Common myeloid progenitor, CD34-positive (primary cell): ENCODE data around the gene TMEM41B.
"Not testable (repeated sequence)": the region's sequence is repeated elsewhere in the genome, so short reads cannot be mapped to it uniquely, and the experiment has no call there.

ENCODE experiments used
- CTCF ChIA-PET: fragments of 350-600 bp; sonication (Branson Sonifier 250); formaldehyde crosslinking; loops from one replicate; lab custom pipeline; 2021; ENCODE audit warnings: antibody characterized with exemption; lab: Charles Lee
- POLR2A ChIA-PET: fragments of 350-600 bp; sonication (Branson Sonifier 250); formaldehyde crosslinking; loops from one replicate; lab custom pipeline; 2021; ENCODE audit warnings: antibody characterized with exemption; lab: Charles Lee
- DNase-seq, 3 donors: peaks; one replicate each; pipeline versions ENCODE4 v3.0.0 to v3.0.0-alpha.2; 2013
- H3K27ac ChIP-seq, 2 experiments: 1 replicate in 1 of 2; 2 replicates in 1 of 2; pipeline ENCODE4 v1.7.0; 2013; ENCODE audit warnings: inconsistent platforms in 2 of 2, low read length in 2 of 2, mild to moderate bottlenecking in 2 of 2, low read depth in 1 of 2, moderate library complexity in 1 of 2; ENCODE audit not compliant: severe bottlenecking in 2 of 2, insufficient read depth in 1 of 2, poor library complexity in 1 of 2
- H3K27me3 ChIP-seq, 5 experiments: replicated peaks in 2 of 5; 1 replicate in 3 of 5; 2 replicates in 2 of 5; pipeline versions ENCODE4 v1.6.1 to v1.7.0; 2013; ENCODE audit warnings: low read length in 4 of 5, mild to moderate bottlenecking in 2 of 5, moderate library complexity in 2 of 5, inconsistent platforms in 1 of 5; ENCODE audit not compliant: insufficient read depth in 5 of 5, control insufficient read depth in 4 of 5
- H3K36me3 ChIP-seq, 4 experiments: 1 replicate in 2 of 4; 2 replicates in 2 of 4; pipeline versions ENCODE4 v1.6.1 to v1.7.0; 2013; ENCODE audit warnings: low read length in 3 of 4, control low read depth in 1 of 4, mild to moderate bottlenecking in 1 of 4; ENCODE audit not compliant: control insufficient read depth in 4 of 4, insufficient read depth in 4 of 4
- H3K4me1 ChIP-seq, 4 experiments: 1 replicate in 3 of 4; 2 replicates in 1 of 4; pipeline versions ENCODE4 v1.6.1 to v1.7.1; 2013; ENCODE audit warnings: low read length in 3 of 4, mild to moderate bottlenecking in 3 of 4, control low read depth in 1 of 4, inconsistent platforms in 1 of 4, moderate library complexity in 1 of 4; ENCODE audit not compliant: control insufficient read depth in 4 of 4, insufficient read depth in 4 of 4; ENCODE audit errors: control extremely low read depth in 1 of 4
- H3K4me3 ChIP-seq, 7 experiments: 1 replicate in 4 of 7; 2 replicates in 3 of 7; pipeline versions ENCODE4 v1.5.1 to v1.7.0; 2013; ENCODE audit warnings: mild to moderate bottlenecking in 7 of 7, low read length in 6 of 7, moderate library complexity in 6 of 7, inconsistent platforms in 2 of 7, low read depth in 2 of 7, control low read depth in 1 of 7; ENCODE audit not compliant: insufficient read depth in 4 of 7, control insufficient read depth in 1 of 7; ENCODE audit errors: extremely low read depth in 1 of 7
- H3K9me3 ChIP-seq, 5 experiments: 1 replicate in 4 of 5; 2 replicates in 1 of 5; pipeline versions ENCODE4 v1.6.1 to v1.7.1; 2013; ENCODE audit warnings: low read length in 4 of 5, mild to moderate bottlenecking in 2 of 5, inconsistent platforms in 1 of 5, low read depth in 1 of 5, moderate library complexity in 1 of 5; ENCODE audit not compliant: control insufficient read depth in 4 of 5, insufficient read depth in 2 of 5; ENCODE audit errors: control extremely low read depth in 1 of 5
- WGBS: methylation state at CpG from one replicate; pipeline ENCODE4 v1.1.5; 2013; ENCODE audit not compliant: insufficient coverage; 5-methylcytosine and 5-hydroxymethylcytosine counted together

TMEM41B gene

GRCh38 chr11:9319377-9320001 lies 5.1 kb upstream of the TMEM41B start:
- DNase-seq = peak in 1 of 3 donors; percentile 29
- POLR2A ChIA-PET, H3K36me3 ChIP-seq, H3K4me3 ChIP-seq, CTCF ChIA-PET, H3K9me3 ChIP-seq, H3K27me3 ChIP-seq, H3K27ac ChIP-seq: not testable (repeated sequence)
- WGBS = 100% methylated on average over 3 of the region's 4 CpGs
- peaks cover 0 to 16% (median 13%) of the 10 kb centered on the region in 4 experiments for H3K4me1 ChIP-seq

DNA sequence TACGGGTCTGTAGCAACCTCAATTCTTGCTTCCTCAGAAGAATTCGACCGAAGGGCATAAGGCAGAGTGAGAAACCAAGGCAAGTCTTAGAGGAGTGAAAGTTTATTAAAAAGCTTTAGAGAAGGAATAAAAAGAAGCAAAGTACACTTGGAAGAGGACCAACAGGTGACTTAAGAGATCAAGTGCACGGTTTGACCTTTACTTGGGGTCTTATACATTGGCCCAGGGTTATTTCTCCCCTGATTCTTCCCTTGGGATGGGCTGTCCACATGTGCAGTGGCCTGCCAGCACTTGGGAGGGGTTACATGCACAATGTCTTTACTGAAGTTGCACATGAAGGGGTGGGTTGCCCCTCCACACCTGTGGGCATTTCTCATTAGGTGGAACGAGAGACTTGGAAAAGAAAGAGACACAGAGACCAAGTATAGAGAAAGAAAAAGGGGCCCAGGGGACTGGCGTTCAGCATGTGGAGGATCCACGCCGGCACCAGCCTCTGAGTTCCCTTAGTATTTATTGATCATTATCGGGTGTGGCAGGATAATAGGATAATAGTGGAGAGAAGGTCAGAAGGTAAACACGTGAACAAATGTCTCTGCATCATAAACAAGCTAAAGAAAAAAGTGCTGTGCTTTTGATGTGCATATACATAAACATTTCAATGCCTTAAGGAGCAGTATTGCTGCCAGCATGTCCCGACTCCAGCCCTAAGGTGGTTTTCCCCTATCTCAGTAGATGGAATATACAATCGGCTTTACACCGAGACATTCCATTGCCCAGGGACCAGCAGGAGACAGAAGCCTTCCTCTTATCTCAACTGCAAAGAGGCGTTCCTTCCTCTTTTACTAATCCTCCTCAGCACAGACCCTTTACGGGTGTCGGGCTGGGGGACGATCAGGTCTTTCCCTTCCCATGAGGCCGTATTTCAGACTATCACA lies 4.3 kb upstream of the TMEM41B start:
- Histone ChIP-seq H3K4me1 (peaks cover 0 to 18% (median 16%) of the 10 kb centered on the region in 4 experiments), H3K4me3 (peak overlapping the region in 1 of 7 experiments; percentile 28)
- H3K27me3 ChIP-seq, H3K27ac ChIP-seq, CTCF ChIA-PET, H3K36me3 ChIP-seq, H3K9me3 ChIP-seq, POLR2A ChIA-PET, DNase-seq: not testable (repeated sequence)
- WGBS = 67% methylated on average over 12 of the region's 18 CpGs

DNA sequence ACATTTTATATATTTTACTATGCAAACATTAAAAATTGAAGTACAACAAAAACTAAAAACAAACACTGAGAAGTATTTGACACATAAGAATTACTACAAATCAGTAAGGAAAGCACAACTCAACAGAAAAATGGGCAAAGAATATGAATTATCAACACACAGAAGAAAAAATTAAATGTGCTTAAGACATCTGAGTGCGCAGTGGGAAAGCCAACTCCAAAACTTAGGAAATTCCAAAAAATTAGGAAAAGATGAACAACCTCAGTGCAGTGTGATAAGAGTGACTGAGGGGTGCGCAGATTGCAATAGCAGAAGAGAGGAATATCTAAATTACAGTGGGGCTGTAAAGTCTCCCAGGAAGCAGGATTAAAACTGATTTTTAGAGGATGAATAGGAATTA lies 1.9 kb upstream of the TMEM41B start:
- ChIA-PET CTCF (interaction anchor here (1.0 kb wide), 1 partner anchor 25 kb away, joined by 3 read pairs; no protein-coding TSS in a partner anchor), POLR2A (interaction anchor here (2.1 kb wide), 1 partner anchor 48 kb away, joined by 7 read pairs; no protein-coding TSS in a partner anchor)
- Histone ChIP-seq H3K27me3 (no peaks in the 10 kb centered on the region), H3K27ac (no peak overlapping the region), H3K9me3 (no peaks in the 10 kb centered on the region), H3K4me1 (peaks cover 6 to 30% (median 26%) of the 10 kb centered on the region in 4 experiments), H3K36me3 (no peaks in the 10 kb centered on the region), H3K4me3 (no peak overlapping the region)
- DNase-seq = no peak
- WGBS = 100% methylated on average over 1 of the region's 2 CpGs

DNA sequence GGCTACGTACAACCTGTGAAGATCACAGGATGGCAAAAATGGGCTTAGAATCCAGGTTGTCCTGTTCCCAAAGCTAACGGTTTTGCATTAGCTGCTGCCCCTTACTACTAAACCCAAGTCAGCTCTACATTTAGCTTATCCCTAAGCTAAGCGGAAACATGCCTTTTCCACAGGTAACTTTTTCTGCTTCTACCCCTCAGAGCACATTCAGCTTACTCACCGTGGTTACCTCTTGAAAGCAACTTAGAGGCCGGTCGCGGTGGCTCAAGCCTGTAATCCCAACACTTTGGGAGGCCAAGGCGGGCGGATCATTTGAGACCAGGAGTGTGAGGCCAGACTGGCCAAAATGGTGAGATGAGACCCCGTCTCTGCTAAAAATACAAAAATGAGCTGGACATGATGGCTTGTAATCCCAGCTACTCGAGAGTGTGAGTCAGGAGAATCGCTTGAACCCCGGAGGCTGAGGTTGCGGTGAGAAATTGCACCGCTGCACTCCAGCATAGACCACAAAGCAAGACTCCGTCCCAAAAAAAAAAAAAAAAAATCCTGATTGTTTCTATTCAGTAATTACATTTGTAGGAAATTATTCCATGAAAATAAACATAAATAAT lies 790 bp upstream of the TMEM41B start:
- peak overlapping the region; percentile 51 to 86 for H3K27ac ChIP-seq
- H3K4me3 ChIP-seq = peak overlapping the region; percentile 45 to 99 (median 81)
- no peak for DNase-seq
- no peaks in the 10 kb centered on the region for H3K9me3 ChIP-seq
- peaks cover 6 to 30% (median 26%) of the 10 kb centered on the region in 4 experiments for H3K4me1 ChIP-seq
- no peaks in the 10 kb centered on the region for H3K36me3 ChIP-seq
- H3K27me3 ChIP-seq = no peaks in the 10 kb centered on the region
- ChIA-PET CTCF (interaction anchor here (0.7 to 2.0 kb wide), 6 partner anchors 21 to 70 kb away, joined by 3 to 9 read pairs (median 4); partner anchors contain the start of gene IPO7), POLR2A (interaction anchor here (0.5 to 2.2 kb wide), 7 partner anchors 19 to 223 kb away, joined by 3 to 10 read pairs (median 4); partner anchors contain the start of gene DENND5A)
- WGBS = 53% methylated on average over 10 of the region's 16 CpGs

DNA sequence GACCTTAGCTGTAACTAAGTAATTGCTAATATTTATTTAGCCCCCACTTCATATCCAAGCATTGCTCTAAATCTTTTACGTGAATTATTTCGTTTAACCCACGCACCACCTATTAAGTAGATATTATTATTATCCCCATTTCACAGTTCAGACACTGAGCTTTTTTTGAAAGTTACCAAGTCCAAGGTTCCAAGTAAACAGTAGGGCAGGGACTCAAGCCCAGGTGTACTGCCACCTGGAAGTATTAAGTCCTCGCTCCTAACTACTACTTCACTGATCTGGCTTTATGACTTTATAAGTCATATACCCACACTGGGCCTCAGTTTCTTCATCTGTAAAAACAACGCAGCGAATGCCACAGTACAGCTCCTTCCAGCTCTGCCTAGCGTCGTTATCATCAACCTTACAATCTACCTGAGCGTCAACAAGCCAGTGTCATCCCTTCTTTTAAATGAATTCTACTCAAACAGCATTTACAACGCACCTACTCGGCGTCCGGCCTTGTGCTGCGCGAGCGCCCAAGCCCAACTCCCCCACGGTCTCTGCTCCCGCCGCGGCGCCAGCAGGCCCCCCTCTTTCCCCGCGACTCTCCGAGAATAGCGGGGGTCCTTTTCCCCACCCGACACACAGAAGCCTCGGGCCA lies 624 bp downstream of the TMEM41B start:
- Histone ChIP-seq H3K27me3 (no peaks in the 10 kb centered on the region), H3K4me1 (peaks cover 6 to 30% (median 23%) of the 10 kb centered on the region in 4 experiments), H3K9me3 (no peaks in the 10 kb centered on the region), H3K4me3 (peak overlapping the region; percentile 81 to 99 (median 85)), H3K27ac (peak overlapping the region; percentile 87 to 95), H3K36me3 (no peaks in the 10 kb centered on the region)
- 0% methylated on average over 21 of the region's 27 CpGs for WGBS
- ChIA-PET CTCF (interaction anchor here (0.9 to 2.0 kb wide), 6 partner anchors 12 to 40 kb away, joined by 3 to 9 read pairs (median 4); no protein-coding TSS in a partner anchor), POLR2A (interaction anchor here (0.8 to 2.2 kb wide), 5 partner anchors 34 to 146 kb away, joined by 3 to 10 read pairs (median 3); partner anchors contain the start of genes DENND5A and IPO7)
- DNase-seq = peak; percentile 16 to 66 (median 49)

GRCh38 chr11:9310485-9311090 lies 3.8 kb downstream of the TMEM41B start:
- Histone ChIP-seq H3K4me3 (no peak overlapping the region), H3K27me3 (no peaks in the 10 kb centered on the region), H3K4me1 (peaks cover 6 to 27% (median 18%) of the 10 kb centered on the region in 4 experiments), H3K27ac (no peak overlapping the region), H3K9me3 (no peaks in the 10 kb centered on the region), H3K36me3 (no peaks in the 10 kb centered on the region)
- POLR2A ChIA-PET = interaction anchor here (0.6 kb wide), 1 partner anchor 60 kb away, joined by 5 read pairs; no protein-coding TSS in a partner anchor
- CTCF ChIA-PET = interaction anchor here (0.8 to 1.7 kb wide), 6 partner anchors 12 to 96 kb away, joined by 3 to 6 read pairs (median 4); partner anchors contain the start of gene IPO7
- no CpG with 5 or more reads among the region's 3 CpGs for WGBS
- DNase-seq = peak in 1 of 3 donors; percentile 16
